Measurements from ENCODE around the gene DOCK11. TPM values are rescaled to one million over a fixed set of nuclear protein-coding genes. Genes with fewer than 3 reads are reported as not detected.

Gene DOCK11
- total and polyA plus RNA-seq, 2 of the 4 experiments (the other 2 are of a cell fraction) = 3.9 to 13.1 TPM

- Histone ChIP-seq H2BK15ac (ENCODE audit: low read depth, low read length) (no peak overlapping the region), H3K56ac (ENCODE audit: extremely low read depth, insufficient read depth, low read length) (no peak overlapping the region), H3K4me1 (ENCODE audit: control insufficient read depth, insufficient read depth, low read length) (no peaks in the 10 kb centered on the region), H3K27ac (ENCODE audit: insufficient read depth, low read length) (no peak overlapping the region), H3K9me3 (ENCODE audit: control insufficient read depth, insufficient read depth, low read length) (no peaks in the 10 kb centered on the region), H2BK120ac (ENCODE audit: low read depth, low read length) (no peak overlapping the region), H3K9me1 (ENCODE audit: insufficient read depth, low read length) (no peaks in the 10 kb centered on the region), H4K91ac (ENCODE audit: insufficient read depth, low read depth, low read length) (no peak overlapping the region), H3K9ac (ENCODE audit: low read depth, low read length) (no peak overlapping the region), H4K20me1 (ENCODE audit: insufficient read depth, low read length) (no peaks in the 10 kb centered on the region), H3K4ac (ENCODE audit: low read depth, low read length) (no peak overlapping the region), H2BK20ac (ENCODE audit: low read depth, low read length) (no peak overlapping the region), H4K8ac (ENCODE audit: low read depth in 2 of 2, low read length in 2 of 2) (no peak overlapping the region), H3K4me2 (ENCODE audit: low read depth, low read length) (no peak overlapping the region), H2AFZ (replicated peaks; ENCODE audit: low read length, poor library complexity) (no peak overlapping the region), H3K18ac (ENCODE audit: low read depth, low read length) (no peak overlapping the region), H3K23ac (ENCODE audit: low read depth, low read length) (no peak overlapping the region), H2BK5ac (ENCODE audit: low read depth, low read length, poor library complexity, severe bottlenecking) (no peak overlapping the region), H2AK5ac (ENCODE audit: low read depth, low read length) (no peak overlapping the region), H3K4me3 (ENCODE audit: insufficient read depth, low read depth, low read length) (no peak overlapping the region), H4K5ac (ENCODE audit: low read depth, low read length) (no peak overlapping the region), H3K36me3 (ENCODE audit: control insufficient read depth, insufficient read depth, low read length) (no peaks in the 10 kb centered on the region), H3K27me3 (ENCODE audit: control insufficient read depth, insufficient read depth, low read length) (no peaks in the 10 kb centered on the region), H2AK9ac (replicated peaks; ENCODE audit: low read depth, low read length, poor library complexity) (no peak overlapping the region), H3K14ac (replicated peaks; ENCODE audit: low read depth, low read length) (no peak overlapping the region), H3K79me1 (ENCODE audit: low read depth in 1 of 2, low read length in 2 of 2) (no peaks in the 10 kb centered on the region)
- DNase-seq (no peak), ATAC-seq (ENCODE audit: low read depth) (no peak)
- no TSS peak for BruUV-seq (replicated peaks)
- intact Hi-C loops (cut with micrococcal nuclease) = no loop called here
- dilution Hi-C loops (cut with HindIII; ENCODE audit: low sequenced_read_pairs, unreplicated experiment) = no loop called here
- CTCF ChIA-PET = no interaction called here
- POLR2A ChIA-PET (ENCODE audit: unreplicated experiment) = no interaction called here
- TF ChIP-seq CHD1 (IDR thresholded peaks at IDR 0.05; ENCODE audit: low read depth, low read length) (no peak), RCOR1 (IDR thresholded peaks at IDR 0.05; ENCODE audit: insufficient replicate concordance, low read length) (no peak), MAZ (IDR thresholded peaks at IDR 0.05; ENCODE audit: borderline replicate concordance, low read depth, low read length) (no peak), USF2 (IDR thresholded peaks at IDR 0.05; ENCODE audit: low read depth, low read length) (no peak), CTCF (conservative IDR thresholded peaks at IDR 0.05; ENCODE audit: low read depth, low read length) (no peak), FOS (IDR thresholded peaks at IDR 0.05; ENCODE audit: low read depth, low read length) (no peak), NFE2L2 (IDR thresholded peaks at IDR 0.05; ENCODE audit: low read depth, low read length) (no peak), ELK1 (IDR thresholded peaks at IDR 0.05; ENCODE audit: borderline replicate concordance, low read depth, low read length) (no peak), SMC3 (IDR thresholded peaks at IDR 0.05; ENCODE audit: low read depth, low read length) (no peak), MAFK (IDR thresholded peaks at IDR 0.05; ENCODE audit: low read depth, low read length) (no peak), MXI1 (IDR thresholded peaks at IDR 0.05; ENCODE audit: borderline replicate concordance, low read depth, low read length) (no peak), RAD21 (IDR thresholded peaks at IDR 0.05; ENCODE audit: low read length) (no peak), POLR2A (IDR thresholded peaks at IDR 0.05; ENCODE audit: low read depth, low read length) (no peak), BHLHE40 (IDR thresholded peaks at IDR 0.05; ENCODE audit: low read depth, low read length) (no peak), RFX5 (IDR thresholded peaks at IDR 0.05; ENCODE audit: low read depth, low read length) (no peak), CEBPB (IDR thresholded peaks at IDR 0.05; ENCODE audit: low read depth, low read length) (no peak)
- WGBS, 2 experiments (ENCODE audit: extremely low coverage in 2 of 2, insufficient read length in 1 of 2) = 60% methylated on average over 1 of the region's 3 CpGs; no CpG with 5 or more reads in 1 of the 2 experiments
- in situ Hi-C loops (cut with MboI; ENCODE audit: low sequenced_read_pairs) = no loop called here
Measured at GRCh38 chrX:118569676-118570075, 74.1 kb downstream of the DOCK11 start.
